A673 (cell line): ENCODE measurements around the gene SGCG.

ENCODE experiments used
- EZH2 ChIP-seq: fragments of 200-600 bp; sonication (generic); IDR thresholded peaks from 2 replicates; pipeline ENCODE4 v1.6.1; 2017; ENCODE audit warnings: borderline replicate concordance, low read depth, mild to moderate bottlenecking, mixed read lengths, antibody characterized with exemption, low read length; ENCODE audit not compliant: poor library complexity, severe bottlenecking
- TF ChIP-seq, protein P1 (sequence below): fragments of 300-800, 200-600 bp; sonication (generic); conservative IDR thresholded peaks from 2 replicates; pipeline ENCODE4 v1.5.1; 2017; ENCODE audit warnings: low read depth, mild to moderate bottlenecking, antibody characterized with exemption, low read length, moderate library complexity, mixed read lengths

DNA sequence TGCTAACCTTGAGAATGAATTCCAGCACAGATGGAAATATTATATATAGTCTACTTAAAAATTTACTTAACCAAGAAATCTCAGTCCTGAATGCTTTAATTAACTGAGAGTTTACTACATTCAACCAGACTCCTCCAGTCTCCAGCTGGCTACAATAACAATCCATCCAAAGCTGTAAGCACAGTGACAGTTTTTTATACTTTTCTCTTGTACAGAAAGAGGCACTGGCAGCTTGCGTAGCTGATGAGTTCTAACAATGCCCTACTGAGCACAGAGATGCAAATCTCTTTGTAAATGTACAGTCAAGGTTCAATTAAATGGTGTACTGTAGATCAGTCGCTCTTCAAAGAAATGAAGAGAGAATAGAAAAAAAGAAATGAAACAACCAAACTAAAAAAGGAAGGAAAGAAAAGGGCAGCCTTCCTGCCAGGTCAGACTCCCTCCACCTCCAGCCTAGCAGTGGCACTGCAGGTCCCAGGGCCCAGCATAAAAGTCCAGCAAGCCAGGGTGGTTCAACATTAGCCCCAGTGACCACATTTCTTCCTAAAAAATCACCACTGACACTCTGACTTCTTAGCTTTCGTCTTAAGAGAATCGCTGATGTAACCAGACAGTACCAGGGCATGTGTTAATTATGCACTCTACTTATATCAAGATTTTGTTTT is 164.3 kb downstream of the SGCG start:
- no peak for TF ChIP-seq EZH2
- TF ChIP-seq, protein P1, sequence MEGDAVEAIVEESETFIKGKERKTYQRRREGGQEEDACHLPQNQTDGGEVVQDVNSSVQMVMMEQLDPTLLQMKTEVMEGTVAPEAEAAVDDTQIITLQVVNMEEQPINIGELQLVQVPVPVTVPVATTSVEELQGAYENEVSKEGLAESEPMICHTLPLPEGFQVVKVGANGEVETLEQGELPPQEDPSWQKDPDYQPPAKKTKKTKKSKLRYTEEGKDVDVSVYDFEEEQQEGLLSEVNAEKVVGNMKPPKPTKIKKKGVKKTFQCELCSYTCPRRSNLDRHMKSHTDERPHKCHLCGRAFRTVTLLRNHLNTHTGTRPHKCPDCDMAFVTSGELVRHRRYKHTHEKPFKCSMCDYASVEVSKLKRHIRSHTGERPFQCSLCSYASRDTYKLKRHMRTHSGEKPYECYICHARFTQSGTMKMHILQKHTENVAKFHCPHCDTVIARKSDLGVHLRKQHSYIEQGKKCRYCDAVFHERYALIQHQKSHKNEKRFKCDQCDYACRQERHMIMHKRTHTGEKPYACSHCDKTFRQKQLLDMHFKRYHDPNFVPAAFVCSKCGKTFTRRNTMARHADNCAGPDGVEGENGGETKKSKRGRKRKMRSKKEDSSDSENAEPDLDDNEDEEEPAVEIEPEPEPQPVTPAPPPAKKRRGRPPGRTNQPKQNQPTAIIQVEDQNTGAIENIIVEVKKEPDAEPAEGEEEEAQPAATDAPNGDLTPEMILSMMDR, result no peak
